Activated CD8-positive, alpha-beta memory T cell treated with anti-CD3 and anti-CD28 coated beads, Interleukin-2, amount 50 U/mL, for 1 hour (primary cell): ENCODE data around the gene NT5C3A.
"Not testable (repeated sequence)": the region's sequence is repeated elsewhere in the genome, so short reads cannot be mapped to it uniquely, and the experiment has no call there.

Experiments
- DNase-seq: peaks from one replicate; pipeline ENCODE4 v3.0.0-alpha.2; 2020; ENCODE audit errors: extremely low read depth

NT5C3A gene

GRCh38 chr7:33041631-33042428, 20.7 kb downstream of the NT5C3A start:
- DNase-seq: no peak

GRCh38 chr7:33040803-33041516, 21.6 kb downstream of the NT5C3A start:
- DNase-seq: peak; percentile 38

DNA sequence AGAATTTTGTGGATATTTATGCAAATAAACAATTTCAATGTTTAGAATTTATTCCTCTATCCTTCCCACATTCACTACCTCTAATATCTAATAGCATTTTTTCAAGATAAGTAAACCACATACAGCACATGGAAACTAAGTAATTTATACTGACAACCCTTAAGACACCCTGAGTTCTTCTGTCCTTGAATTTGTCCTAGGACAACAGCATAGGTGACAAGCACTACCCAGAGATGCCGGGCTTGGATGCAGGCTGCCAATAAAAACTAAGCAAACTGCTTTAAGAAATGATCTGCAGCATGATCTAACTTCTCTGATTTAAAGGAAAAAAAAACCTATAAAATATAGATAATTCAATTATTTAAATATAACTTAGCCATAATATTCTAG, 22.7 kb downstream of the NT5C3A start:
- DNase-seq: no peak

GRCh38 chr7:33039257-33039902, 23.2 kb downstream of the NT5C3A start:
- no peak for DNase-seq

- DNase-seq: no peak
These were observed 23.9 kb downstream of the NT5C3A start for GRCh38 chr7:33038639-33039038.

GRCh38 chr7:33035776-33036175, 26.8 kb downstream of the NT5C3A start:
- no peak for DNase-seq

GRCh38 chr7:33024189-33024757, 38.3 kb downstream of the NT5C3A start:
- DNase-seq: no peak

GRCh38 chr7:33012364-33012763, 50.2 kb downstream of the NT5C3A start:
- DNase-seq: no peak

DNA sequence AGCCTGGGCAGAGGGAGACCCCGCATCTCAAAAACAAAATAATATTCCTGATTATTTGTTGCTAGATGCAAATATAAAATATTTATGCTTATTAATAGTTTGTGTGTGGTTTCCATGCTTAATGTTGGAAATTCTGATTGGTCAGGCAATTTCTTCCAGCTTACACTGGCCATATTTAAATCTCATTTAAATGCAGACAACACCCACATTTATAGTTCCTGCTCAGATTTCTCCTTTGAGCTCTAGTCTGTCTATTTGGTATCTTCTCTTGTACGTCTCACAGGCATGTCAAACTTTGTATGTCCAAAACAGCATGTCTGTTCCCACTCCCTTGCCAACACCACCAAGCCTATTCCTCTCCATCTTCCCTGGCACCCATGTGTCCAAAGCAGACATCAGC, 52.8 kb downstream of the NT5C3A start:
- DNase-seq: no peak

DNA sequence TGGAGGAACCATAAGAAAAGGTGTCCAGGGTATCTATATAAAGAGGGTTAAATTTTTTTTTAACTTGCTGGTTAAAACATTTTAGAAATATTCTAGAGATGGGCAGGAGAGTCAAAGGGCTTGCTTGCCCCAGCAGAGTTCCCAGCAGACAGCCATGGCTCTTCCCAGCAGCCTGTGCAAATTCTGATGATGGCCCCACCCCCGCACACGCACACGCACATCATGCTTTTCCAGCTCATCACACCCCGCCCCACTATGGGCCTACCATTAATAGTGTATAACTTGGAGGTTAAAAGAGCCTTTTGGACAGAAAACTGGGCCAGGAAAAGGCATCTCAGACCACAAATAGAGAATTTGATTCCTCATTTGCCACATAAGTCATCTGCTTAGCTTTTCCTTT, 56.9 kb downstream of the NT5C3A start:
- not testable (repeated sequence) for DNase-seq

- DNase-seq: not testable (repeated sequence)
These were observed 57.4 kb downstream of the NT5C3A start for GRCh38 chr7:33005193-33005592.

DNA sequence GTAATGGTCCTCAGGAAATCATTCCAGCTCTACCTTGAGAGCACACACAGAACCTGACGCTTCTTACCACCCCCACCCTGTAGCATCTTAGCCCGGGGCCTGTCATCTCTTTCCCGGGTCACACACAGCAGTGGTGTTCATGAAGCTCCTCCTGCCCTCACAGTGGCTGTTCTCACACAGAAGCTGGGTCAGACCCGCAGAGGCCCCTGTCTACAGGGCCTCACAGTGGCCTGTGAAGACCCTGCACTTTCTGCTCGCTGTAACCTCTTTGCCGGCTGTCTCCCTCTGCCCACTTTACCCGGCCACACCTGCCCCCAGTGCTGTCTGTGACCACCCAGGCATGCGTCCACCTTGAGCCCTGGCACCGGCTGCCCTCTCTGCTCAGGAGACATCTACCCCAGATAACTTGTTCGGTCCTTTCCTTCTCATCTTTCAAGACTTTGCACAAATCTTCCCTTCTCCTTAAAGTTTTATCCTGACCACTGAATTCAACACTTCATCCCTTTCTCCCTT, 58.4 kb downstream of the NT5C3A start:
- DNase-seq: not testable (repeated sequence)

- not testable (repeated sequence) for DNase-seq
These were observed 59.5 kb downstream of the NT5C3A start for GRCh38 chr7:33003111-33003510.

DNA sequence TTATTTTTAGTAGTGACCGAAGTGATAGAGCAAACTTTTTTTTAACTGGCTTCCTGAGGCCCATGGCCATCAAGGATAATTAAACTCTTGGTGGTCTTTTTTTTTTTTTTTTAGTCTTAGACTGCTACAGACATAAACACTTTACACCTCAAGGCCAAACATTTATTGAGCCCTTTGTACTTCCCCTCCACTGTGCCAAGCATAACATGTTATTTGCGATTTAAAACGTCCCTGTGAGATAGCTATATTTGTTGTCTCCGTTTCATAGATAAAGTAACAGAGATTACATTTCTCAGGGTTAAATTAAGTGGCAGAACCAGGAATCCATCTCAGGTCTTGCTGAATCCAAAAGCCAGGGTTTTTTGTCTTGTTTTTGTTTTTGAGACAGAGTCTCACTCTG, 63.2 kb downstream of the NT5C3A start:
- not testable (repeated sequence) for DNase-seq

GRCh38 chr7:32998361-32999171, 64.0 kb downstream of the NT5C3A start:
- not testable (repeated sequence) for DNase-seq

DNA sequence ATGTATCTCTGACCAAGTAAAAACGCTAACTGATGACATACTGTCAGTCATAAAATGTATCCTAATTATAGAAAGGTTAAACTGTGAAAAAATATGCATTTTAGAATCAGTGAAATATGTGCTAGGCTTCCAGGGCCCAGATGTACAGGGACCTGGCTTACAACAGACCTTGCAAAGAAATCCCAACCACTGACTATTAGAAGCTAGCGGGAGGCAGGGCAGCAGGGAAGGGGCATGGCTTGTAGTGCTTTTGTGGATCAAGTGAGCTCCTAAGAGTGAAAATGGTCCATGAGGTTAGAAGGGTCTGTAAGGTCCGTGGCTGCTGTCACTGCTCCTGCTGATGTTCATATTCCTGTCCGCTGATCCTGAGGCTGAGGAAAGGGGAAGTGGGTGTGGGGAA, 64.6 kb downstream of the NT5C3A start:
- not testable (repeated sequence) for DNase-seq

DNA sequence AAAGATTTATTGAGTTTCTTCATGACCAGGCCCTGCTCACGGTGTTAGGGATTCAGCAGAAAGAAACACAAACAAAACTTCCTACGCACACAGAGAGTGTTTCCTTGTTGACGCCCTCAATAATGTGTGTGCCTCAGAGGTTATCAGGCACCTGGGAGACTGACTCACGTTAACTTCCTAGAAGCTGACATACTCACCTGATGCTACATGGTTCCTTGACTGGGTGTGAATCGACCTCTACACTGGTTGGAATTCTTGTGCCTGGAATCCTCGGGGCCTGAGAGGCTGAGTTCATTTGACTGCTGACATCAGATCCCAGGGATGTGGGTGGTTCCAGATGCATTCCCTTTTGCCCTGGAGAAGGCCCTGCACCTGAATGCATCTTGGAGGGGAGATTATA, 69.8 kb downstream of the NT5C3A start:
- not testable (repeated sequence) for DNase-seq

- not testable (repeated sequence) for DNase-seq
These were observed 70.4 kb downstream of the NT5C3A start for GRCh38 chr7:32991975-32992700.

DNA sequence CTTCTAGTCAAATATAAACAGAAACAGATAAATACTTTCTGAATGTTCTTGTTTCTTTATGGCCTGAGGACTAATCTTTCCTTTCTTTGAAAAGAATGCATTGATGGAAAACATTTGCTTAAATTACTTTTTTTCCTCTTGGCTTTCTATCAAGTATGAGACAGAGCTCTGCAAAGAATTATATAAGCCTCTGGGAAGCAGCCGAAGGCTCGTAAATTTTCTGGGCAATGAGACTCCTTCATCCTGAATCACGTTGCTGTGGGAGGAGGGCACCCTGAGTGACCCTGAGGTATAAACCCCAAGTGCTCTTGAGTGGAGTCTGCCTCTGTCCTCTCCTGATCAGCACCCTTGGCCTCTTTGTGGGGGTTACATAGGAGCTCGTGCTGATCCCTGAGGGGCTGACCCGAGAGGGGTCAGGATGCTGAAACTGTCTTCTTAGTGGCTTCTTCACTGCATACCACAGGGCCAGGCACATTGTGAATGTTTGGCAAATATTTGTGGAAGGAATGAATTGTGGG, 71.4 kb downstream of the NT5C3A start:
- DNase-seq: not testable (repeated sequence)

DNA sequence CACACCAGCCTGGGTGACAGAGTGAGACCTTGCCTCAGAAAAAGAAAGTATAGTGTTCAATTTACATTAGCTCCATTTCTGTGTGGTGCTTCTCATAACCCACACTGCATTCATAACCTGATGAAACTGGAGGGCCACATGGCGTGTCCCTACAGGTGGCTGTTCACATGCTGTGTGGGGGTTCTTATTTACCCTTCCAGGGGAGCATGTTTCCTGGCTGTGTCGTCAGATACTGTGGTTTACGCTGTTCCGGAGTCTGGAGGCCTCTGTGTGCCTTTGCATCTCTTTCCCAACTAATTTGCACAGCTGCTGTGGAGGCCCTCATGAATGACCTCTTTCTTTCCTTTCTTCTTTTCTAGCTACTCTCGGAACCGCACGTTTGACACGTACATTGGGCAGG, 74.4 kb downstream of the NT5C3A start:
- DNase-seq: not testable (repeated sequence)
